Astrocyte of the spinal cord (primary cell): ENCODE measurements around the gene PRRX2.

Experiments used
- DNase-seq: peaks from one replicate; pipeline ENCODE4 v3.0.0; 2011; ENCODE audit warnings: low read depth, low spot score
- H3K4me3 ChIP-seq: 2 replicates; pipeline ENCODE4 v1.5.1; 2011; ENCODE audit warnings: low read depth, mild to moderate bottlenecking, low read length, moderate library complexity
- in situ Hi-C: cut with HindIII; loops from 2 replicates; pipeline ENCODE4 v1.10.0; 2017; ENCODE audit warnings: low sequenced_read_pairs
- TF ChIP-seq, protein P1 (sequence below): IDR thresholded peaks from 2 replicates; pipeline ENCODE4 v1.5.1; 2012; ENCODE audit warnings: low read depth, mild to moderate bottlenecking, low read length, inconsistent platforms

PRRX2 gene

GRCh38 chr9:129717991-129718390 is 52.5 kb downstream of the PRRX2 start:
- no peak for DNase-seq
- H3K4me3 ChIP-seq: no peak overlapping the region
- in situ Hi-C loops: no loop called here
- TF ChIP-seq, protein P1, sequence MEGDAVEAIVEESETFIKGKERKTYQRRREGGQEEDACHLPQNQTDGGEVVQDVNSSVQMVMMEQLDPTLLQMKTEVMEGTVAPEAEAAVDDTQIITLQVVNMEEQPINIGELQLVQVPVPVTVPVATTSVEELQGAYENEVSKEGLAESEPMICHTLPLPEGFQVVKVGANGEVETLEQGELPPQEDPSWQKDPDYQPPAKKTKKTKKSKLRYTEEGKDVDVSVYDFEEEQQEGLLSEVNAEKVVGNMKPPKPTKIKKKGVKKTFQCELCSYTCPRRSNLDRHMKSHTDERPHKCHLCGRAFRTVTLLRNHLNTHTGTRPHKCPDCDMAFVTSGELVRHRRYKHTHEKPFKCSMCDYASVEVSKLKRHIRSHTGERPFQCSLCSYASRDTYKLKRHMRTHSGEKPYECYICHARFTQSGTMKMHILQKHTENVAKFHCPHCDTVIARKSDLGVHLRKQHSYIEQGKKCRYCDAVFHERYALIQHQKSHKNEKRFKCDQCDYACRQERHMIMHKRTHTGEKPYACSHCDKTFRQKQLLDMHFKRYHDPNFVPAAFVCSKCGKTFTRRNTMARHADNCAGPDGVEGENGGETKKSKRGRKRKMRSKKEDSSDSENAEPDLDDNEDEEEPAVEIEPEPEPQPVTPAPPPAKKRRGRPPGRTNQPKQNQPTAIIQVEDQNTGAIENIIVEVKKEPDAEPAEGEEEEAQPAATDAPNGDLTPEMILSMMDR: no peak

DNA sequence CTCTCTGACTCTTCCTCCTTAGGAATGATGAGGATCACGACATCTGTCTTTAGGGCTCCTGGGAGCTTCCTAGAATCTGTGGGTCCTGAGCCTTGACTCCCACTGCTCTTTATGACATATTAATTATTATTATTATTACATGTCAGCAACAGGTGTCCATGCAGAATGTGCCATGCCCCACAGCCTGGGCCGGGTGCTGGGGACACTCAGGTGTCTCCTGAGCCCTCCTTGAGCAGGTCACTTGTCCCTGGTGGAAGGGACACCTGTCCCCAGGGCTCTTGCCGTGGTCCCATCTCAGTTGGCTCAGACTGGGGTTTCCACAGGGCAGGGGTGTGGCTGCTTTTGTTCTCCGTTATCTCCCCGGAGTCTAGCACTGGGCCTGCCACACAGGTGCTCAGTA is 53.2 kb downstream of the PRRX2 start:
- H3K4me3 ChIP-seq: no peak overlapping the region
- TF ChIP-seq, protein P1: no peak
- no peak for DNase-seq
- in situ Hi-C loops: no loop called here

DNA sequence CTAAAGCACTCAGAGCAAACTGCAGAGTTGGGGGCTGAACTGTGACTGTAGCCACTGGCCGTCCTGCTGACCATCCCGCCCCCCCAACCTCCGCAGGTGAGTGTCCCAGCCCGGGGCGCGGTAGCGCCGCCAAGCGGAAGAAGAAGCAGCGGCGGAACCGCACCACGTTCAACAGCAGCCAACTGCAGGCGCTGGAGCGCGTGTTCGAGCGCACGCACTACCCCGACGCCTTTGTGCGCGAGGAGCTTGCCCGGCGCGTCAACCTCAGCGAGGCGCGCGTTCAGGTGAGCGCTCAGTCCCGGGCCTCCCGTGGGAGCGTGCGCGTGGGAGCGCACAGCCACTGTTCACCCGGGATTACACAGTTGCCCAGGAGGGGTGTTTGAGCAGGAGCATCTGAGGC is 53.7 kb downstream of the PRRX2 start:
- in situ Hi-C loops: no loop called here

GRCh38 chr9:129720181-129720864 is 54.9 kb downstream of the PRRX2 start:
- no peak overlapping the region for H3K4me3 ChIP-seq
- no peak for DNase-seq

More for the DNA sequence above, 53.7 kb downstream of the PRRX2 start:
- no peak overlapping the region for H3K4me3 ChIP-seq
- TF ChIP-seq, protein P1: peak; percentile 17
- no peak for DNase-seq

DNA sequence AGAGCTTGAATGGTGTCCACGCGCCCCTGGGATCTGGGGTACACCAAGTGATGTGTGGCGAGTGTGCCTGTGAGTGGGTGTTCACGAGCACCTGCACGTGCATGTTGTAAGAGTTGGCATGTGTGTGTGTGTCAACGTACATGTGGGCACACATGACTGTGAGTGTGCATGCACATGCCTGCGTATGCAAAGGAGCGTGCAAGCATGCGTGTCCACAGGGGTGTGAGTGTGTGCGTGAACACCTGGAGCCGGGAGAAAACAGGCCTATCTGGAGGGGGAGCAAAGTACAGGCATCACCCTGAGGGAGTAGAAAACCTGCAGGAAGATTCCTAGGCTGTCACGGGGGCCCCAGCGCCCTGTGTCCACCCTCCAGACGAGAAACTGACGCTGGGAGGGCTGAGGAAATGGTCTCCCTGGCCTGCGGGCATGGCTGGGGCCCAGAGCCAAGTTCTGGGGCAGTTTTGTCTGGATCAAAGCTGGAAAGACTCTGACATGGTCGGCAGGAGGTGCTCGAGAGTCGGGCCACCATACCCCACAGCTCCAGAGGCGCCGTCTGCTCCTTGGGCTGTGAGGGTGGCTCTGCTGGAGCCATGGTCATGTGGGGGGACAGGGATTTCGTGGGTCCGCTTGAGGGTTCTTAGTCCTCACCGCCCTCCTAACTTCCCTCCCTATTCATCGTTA is 55.6 kb downstream of the PRRX2 start:
- no peak overlapping the region for H3K4me3 ChIP-seq
- DNase-seq: no peak
- TF ChIP-seq, protein P1: no peak
- in situ Hi-C loops: no loop called here

More at GRCh38 chr9:129720181-129720864, 54.9 kb downstream of the PRRX2 start:
- in situ Hi-C loops: no loop called here
- TF ChIP-seq, protein P1: peak; percentile 38

- TF ChIP-seq, protein P1: no peak
- no peak for DNase-seq
- no peak overlapping the region for H3K4me3 ChIP-seq
- in situ Hi-C loops: no loop called here
Observed at GRCh38 chr9:129722913-129723312, 57.5 kb downstream of the PRRX2 start.
